GM18861 (cell line): ENCODE measurements around the gene MDM4.
"Not testable (repeated sequence)": the region's sequence is repeated elsewhere in the genome, so short reads cannot be mapped to it uniquely, and the experiment has no call there.

Source experiments
- ATAC-seq: cut with Tn5 transposase; IDR thresholded peaks from one replicate; pipeline ENCODE4 v1.9.1; 2021; ENCODE audit not compliant: unreplicated experiment

The MDM4 gene

GRCh38 chr1:204516180-204516879 lies at the start of gene MDM4:
MDM4 (plus strand) TSS chr1:204516406; CDS start chr1:204525519, 9,113 bp downstream.
- peak; percentile 69 for ATAC-seq

GRCh38 chr1:204466416-204467405 lies 49.5 kb upstream of the MDM4 start:
- no peak for ATAC-seq

GRCh38 chr1:204468206-204468605 lies 48.0 kb upstream of the MDM4 start:
- no peak for ATAC-seq

- no peak for ATAC-seq
These were observed 47.4 kb upstream of the MDM4 start for GRCh38 chr1:204468766-204469302.

GRCh38 chr1:204469304-204469703 lies 46.9 kb upstream of the MDM4 start:
- no peak for ATAC-seq

GRCh38 chr1:204471687-204472086 lies 44.5 kb upstream of the MDM4 start:
- no peak for ATAC-seq

GRCh38 chr1:204472660-204473059 lies 43.5 kb upstream of the MDM4 start:
- ATAC-seq: no peak

GRCh38 chr1:204473400-204473965 lies 42.7 kb upstream of the MDM4 start:
- no peak for ATAC-seq

- no peak for ATAC-seq
These were observed 40.4 kb upstream of the MDM4 start for GRCh38 chr1:204475656-204476432.

GRCh38 chr1:204476563-204476962 lies 39.6 kb upstream of the MDM4 start:
- ATAC-seq: no peak

- ATAC-seq: no peak
These were observed 39.0 kb upstream of the MDM4 start for GRCh38 chr1:204477036-204477740.

GRCh38 chr1:204478172-204478899 lies 37.9 kb upstream of the MDM4 start:
- no peak for ATAC-seq

- ATAC-seq: no peak
These were observed 37.3 kb upstream of the MDM4 start for GRCh38 chr1:204478921-204479320.

GRCh38 chr1:204479387-204480136 lies 36.6 kb upstream of the MDM4 start:
- no peak for ATAC-seq

- peak; percentile 69 for ATAC-seq
These were observed 35.7 kb upstream of the MDM4 start for GRCh38 chr1:204480515-204480914.

GRCh38 chr1:204483791-204484190 lies 32.4 kb upstream of the MDM4 start:
- no peak for ATAC-seq

GRCh38 chr1:204486513-204487255 lies 29.5 kb upstream of the MDM4 start:
- not testable (repeated sequence) for ATAC-seq

GRCh38 chr1:204487256-204487615 lies 29.0 kb upstream of the MDM4 start:
- no peak for ATAC-seq
